ENCODE results near the gene CCDC57.

The CCDC57 gene

DNA sequence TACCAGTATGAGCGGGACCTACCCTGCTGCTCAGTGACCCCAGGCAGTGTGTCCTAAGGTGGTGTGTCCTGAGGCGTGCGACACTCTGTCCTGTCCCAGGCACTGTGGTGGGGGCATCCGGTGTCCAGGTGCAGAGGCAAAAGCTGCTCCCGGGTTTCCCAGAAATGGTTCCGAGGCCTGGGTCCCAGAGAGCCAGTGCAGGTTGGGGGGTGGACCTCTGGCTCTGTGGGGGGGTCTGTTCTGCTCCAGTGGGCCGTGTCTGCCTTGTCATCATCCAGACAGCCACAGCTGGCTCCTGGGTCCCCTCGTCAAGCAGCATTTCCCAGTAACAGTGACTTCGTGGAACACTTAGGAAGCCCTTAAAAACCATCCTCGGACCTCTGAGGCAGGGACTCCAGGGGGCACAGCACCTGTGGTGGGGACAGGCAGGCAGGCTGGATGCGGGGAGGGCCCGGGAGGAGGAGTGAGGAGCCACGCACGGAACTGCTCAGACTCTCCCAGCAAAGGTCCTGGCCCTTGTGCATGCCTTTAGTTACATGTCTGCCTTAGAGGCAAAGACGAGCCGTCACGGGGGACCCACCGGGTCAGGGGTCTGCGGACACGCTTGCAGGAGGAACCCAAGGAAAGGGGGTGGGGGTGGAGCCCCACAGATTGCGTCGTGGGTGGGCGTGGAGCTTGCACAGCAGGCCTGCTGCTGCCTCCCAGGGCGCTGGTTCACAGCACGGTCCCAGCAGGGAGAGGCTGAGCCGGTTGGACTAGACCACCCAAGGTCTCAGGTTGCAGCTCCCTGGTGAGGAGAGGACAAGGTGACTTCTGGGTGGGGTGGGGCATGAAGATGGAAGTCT is 21.8 kb upstream of the CCDC57 start:
- DNase-seq = no peak

DNA sequence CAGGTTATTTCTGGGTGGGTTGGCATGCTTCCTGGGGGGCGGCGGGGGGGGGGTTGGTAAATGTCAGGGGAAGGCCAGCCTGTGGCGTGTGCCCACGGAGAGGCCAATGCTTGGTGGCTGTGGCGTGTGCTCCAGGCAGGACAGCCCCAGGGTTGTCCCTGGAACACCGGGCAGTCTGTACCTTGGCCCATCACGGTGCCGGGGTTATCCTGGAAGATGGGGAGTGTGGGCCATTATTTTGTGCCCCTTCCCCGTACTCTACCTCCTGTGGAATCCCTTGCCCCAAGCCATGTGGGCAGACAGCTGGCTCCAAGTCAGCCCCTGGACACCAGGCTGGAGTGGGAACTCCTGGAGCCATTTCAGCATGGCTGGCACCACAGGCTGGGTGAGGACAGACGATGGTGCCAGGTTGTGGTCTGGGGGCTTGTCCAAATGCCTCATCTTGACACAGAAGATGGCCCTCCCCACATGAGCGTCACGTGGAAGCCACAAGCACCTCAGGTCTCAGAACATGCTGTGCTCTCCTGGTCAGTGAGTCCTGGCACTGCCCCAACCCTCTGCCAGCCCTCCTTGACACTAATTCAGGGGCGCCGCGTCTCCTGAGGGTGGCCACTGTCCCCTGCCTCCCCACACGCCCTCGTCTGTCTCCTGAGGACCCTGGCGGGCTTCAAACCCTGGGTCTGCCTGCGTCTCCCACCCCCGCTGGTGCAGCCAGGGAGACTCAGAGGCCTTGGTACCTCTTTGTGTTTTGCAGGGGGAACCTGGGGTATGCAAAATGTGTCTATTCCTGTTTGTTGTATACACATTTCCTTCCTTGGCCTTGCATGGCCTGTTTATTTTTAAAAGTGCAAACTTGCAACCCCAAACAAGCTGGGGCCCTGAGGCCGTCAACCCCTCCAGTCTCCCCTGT is 20.5 kb upstream of the CCDC57 start:
- DNase-seq = no peak

DNA sequence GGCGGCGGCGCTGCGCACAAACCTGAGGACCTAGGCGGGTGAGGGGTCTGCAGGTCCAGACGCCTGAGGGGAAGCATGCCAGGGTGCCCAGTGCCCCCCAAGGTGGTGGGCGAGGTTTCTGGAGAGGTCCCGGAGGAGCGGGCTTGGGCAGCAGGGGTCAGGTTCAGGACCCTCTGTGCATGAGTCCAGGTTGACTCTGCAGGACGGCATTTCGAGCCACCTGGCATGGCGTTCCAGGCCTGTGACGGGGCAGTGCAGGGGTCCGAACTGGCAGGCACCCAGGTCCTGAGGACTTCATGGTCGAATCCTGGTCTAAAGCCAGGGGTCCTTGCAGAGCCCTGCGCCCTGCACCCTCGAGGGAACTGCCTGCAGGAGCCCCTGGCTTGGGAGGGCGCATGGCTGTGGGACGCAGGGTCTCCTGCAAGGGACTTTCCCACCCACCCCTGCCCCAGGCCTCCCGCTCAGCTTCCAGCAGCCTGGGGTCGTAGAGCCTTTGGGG is 19.7 kb upstream of the CCDC57 start:
- DNase-seq = no peak

DNA sequence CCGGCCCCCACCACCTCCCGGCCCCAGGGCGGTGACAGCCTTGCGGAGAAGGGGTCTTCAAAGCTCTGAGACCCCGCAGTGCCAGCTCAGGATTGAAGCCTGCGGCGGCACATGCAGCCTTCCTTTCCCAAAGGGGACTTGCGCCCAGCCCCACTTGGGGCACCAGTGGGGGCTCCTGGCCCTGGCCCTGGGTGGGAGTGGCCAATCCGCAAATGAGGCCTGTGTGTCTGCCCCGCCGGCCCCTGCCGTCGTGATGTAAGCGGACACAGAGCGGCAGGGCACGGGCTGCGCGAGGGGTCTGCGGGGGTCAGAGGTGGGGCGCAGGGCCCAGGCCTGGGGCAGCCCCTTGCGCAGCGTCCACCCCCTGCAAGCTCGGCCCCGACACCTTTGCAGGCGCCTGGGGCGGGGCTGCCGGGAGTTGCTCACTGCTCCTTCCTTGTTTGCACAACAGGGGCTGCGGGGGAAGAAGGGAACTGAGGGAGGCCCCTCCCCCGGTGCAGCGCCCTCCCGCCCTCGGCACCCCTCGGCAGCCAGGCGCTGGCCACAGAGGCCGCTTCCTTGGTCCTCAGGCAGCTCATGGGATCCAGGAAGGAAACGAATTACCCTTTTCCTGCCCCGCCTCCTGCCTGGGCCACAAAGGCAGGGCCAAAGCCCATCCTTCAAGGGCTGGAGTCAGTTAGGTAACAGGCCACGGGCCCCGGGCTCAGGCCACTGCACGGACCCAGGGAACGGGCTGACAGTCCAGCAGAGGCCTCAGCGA is 19.1 kb upstream of the CCDC57 start:
- DNase-seq = peak in 1 of 5 experiments; percentile 45

DNA sequence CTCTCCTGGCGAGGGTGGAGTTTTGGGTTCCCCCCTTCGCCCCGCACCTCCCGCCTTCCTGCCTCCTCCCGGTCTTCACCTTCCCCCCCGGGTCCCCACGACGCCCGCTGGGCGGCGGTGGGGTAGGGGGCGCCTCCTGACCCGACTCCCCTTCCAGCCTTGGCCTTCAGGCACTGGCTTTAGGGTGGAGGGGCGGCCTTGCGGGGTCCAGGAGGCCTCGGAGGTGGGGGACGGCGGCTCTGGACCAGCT is 18.6 kb upstream of the CCDC57 start:
- no peak for DNase-seq

DNA sequence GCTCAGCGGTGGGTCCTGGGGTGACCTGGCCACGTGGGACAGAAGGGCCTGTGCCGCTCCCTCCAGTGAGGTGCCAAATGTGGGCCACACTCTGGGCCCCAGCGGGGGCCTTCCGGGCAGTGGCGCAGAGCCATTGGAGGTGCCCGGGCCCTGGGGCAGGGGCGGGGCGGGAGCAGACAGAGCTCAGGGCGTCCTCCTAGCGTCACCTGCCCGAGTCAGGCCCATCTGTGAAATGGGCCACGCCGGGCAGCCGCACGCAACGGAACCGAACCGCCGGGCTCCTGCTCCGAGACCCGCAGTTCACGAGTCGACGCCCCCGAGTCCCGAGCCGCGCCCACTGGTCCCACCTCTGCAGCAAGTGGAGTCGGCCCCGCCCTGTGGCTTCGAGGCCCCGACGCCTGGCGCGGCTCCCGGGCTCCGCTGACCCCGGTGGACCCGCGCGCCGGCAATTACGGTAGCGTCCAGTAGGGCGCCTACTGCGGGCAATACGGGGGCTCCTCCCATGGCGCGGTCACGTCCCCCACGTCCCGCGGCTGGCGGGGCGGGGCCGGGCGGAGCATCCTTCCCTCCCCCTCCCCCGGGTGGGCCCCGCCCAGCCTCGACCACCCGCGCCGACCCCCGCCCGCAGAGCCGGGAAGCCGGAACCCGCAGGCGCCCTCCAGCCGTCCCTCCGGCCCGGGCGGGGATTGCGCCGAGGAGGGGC is 18.1 kb upstream of the CCDC57 start:
- DNase-seq = peak in 3 of 5 experiments; percentile 43 to 72 (median 69)

DNA sequence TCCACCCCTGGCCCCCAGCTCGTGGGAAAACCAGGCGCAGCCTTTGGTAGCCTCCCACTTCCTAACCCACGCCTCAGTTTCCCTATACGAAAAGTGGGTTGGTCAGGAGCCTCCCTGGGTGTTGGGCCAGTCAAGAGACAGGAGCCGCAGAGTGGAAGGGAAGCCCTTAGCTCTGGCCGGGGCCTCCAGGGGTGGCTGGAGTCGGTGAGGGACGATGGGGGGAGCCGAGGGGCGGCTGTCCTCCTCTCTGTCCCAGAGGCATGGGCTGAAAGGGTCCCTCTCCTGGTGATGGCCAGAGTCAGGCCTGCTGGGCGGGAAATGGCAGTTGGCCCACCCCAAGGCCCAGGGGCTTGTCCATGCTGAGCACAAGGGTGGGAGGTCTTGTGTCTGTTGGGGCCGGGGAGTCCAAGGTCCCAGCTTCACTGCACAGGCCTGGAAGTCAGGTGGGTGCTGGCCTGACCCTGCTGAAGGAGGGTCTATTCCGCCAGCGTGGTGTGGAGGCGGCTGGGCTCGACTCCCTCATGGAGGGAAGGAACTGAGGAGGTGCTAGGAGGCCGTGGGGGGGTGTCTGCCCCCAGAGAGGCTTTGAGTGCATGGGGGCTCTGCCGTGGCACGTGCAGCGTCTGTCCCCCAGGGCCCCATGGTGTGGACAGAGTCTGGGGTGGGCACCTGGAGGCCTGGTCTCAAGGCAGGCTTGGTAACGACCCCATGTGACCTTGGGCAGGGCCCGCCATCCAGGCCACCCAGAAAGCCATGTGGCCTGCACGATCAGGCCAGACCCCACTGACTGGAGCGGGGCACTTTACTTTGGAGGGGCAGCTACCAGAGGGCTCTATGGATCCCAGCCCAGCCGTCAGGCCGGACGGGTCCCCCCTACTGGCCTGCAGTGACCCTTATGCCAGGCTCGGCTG is 17.3 kb upstream of the CCDC57 start:
- no peak for DNase-seq

DNA sequence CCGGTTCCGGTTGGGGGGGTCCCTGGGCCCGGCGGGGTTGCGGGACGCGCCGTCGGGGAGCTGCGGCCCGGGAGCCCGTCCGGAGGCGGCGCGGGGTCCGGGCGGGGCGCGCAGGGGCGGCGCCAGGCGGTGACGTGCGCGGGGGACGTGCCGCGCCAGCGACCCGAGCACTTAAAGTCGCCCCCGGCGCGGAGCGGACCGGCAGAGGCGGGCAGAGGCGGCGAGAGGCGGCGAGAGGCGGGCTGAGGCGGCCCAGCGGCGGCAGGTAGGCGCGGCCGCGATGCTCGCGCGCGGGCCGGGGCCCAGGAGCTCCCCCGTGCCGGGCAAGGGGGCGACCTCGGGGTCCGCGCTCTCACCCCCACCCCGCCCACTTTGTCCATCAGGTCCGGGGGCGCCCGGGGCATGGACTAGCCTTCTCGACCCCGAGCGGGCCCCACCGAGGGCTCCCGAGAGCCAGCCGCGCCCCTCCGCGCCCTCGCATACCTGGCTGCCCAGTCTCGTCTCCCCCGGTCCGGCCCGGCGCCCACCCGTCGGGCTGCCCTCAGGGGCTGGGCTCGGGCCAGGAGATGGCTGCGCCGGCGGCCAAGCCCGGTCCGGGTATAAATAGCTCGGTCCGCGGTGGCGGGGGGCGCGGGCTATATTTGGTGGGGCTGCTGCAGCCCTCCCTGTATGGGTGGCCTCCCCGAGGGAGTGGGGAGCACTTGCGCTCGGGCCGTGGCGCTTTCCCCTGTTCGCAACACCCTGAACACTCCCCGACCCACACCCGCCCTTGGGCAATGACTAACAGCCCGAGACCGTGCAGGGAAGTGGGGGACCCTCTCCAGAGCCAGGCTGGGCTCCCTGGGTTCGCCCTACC is 16.4 kb upstream of the CCDC57 start, which contains the start of gene SLC16A3:
Gene SLC16A3, plus strand, starts transcription at position 201 of the 856 bp plus-strand sequence. CDS start 6,967 bp downstream, outside the sequence.
- peak in 4 of 5 experiments; percentile 42 to 87 (median 66) for DNase-seq

DNA sequence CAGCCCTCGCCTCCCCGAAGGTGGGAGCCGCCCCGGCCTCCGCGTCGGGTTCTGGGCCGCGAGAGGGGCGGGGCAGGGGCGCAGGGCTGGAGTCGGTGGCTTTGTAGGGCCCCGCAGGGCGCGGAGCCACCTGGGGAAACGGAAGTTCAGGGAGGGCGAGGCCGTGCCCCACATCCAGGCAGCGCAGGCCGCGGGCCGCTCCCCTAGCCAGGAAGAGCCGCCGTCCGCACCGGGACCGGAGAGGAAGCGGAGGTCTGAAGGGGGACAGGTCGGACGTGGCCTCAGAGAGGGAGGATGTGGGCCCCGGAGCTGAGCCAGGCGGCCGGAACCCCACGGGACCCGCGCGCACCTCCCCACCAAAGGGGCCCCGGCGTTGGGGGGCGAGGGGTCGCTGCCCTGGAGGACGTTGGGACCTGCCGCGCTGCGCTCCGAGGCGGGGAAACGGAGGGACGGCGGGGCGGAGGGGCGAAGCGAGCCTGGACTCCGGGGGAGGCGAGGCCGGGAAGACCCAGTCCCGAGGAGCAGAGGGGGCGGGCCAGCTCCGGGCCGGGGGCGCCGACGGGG is 15.7 kb upstream of the CCDC57 start:
- DNase-seq = peak; percentile 22 to 85 (median 39)

DNA sequence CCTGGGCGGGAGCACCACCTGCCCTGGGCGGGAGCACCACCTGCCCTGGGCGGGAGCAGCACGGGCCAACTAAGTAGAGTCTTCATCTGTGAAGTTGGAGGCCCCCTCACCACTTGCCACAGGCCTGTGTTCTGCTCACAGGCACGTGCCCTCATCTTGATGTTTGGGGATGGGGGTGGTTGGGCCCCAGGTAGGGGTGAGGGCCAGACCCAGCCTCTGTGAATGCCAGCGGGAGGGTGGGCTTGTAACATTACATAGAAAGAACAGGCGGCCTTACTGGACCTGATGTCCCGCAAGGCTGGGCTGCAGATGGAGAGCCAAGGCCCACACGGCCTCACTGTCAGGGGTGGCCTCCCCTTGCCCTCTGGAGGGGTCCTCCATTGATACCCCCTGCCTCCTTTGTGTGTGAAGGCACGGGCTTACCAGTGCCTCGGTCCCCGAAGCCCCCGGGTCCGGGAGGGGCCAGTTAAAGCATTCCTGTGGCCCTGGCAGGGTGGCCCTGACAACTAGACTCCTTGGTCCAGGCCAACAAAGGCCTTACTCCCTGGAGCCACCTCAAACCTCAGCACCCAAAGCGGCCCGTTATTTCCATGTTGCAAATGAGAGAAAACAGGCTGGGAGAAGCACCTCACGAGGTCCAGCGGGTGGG is 15.1 kb upstream of the CCDC57 start:
- no peak for DNase-seq

DNA sequence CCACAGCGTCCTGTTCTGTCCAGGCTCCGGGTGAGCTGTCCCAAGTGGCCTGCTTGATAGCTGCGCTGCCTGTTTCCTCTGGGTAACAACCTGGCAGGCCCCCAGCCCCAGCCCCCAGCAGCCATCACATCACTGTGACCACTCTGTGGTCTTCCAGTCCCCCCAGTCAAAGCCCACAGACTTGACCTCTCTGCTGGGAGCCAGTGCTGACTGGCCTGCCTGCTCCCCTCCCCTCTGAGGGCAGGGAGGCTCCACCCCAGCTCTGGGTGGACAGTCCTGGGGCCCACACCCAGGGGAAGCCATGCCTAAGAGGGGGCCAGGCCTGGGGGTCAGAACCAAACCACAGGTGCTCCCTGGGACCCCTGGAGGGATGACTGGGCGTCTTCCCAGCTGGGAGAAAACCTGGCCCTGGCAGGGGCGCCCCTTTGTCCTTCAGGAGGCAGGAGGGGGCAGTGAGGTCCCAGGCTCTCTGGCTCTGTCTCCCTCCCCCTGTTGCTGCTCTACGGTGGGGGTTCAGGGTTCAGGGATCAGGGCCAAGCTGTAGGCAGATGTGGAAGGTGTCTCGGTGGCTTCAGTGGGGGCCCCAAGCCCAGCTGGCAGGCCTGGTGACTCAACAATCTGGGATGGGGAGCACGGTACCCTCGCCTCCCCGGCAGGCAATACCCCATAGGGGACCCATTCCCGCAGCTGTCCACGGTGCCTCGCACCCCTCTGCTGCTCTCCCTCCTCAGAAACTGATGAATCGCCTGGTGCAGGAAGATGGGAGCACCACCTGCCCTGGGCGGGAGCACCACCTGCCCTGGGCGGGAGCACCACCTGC is 14.4 kb upstream of the CCDC57 start:
- DNase-seq = no peak

DNA sequence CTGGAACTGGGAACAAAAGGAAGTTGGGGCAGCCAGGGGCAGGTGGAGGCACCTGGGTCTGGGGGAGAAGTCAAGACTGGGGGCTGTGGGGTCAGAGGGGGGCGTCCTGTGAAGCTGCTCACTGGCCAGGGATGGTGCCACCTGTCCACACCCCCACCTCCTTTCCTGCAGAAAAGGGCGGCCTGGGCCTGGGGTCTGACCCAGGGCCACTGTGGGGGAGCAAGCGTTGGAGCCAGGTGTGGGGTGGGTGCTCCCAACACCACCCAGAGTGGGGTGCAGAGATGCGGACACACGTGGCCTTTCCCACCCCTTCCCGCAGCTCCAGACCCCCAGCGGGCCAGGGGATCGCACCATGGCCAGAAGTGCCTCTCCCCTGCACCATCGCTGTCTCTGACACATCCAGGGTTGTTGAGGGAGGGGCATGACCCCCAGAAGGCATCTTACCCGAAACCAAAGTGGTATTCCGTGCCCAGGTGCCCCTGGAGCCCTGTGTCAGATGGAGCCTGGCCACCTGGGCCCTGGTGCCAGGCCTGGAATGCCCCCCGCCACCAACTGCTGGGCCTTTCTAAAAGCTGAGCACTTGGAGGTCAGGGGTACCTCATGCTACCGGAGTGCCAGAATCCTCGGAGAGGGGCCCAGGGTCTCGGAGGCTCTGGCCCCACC is 13.6 kb upstream of the CCDC57 start:
- no peak for DNase-seq

DNA sequence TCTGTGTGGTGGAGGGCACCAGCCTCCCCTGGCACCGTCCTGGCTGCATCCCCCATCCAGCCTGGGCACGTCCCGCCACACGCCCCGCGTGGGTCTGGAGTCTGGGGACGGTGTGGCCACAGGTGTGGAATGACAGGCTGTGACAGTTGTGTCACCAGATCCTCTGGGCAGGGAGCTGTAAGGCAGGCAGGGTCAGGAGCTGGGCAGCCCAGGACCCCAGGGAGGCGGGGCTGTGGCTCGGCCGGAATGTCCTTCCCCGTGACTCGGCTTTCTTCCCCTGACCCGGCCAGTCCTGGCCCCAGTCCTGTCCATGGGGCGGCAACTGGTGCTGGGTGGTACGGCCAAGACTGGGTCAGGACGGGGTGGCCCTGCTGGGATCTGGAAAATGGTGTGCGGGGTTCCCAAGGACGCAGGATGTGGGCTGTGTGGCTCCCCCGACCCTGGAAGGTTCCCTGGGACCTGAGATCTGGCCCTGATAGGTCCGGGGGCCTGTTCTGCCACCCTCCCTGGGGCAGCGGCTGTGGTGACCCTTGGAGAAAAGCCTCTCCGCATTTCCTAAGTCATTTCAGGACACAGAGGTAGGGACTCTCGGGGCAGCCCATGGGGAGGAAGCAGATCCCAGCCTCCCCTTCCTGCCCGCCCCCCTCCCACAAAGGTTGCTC is 12.9 kb upstream of the CCDC57 start:
- DNase-seq = no peak

DNA sequence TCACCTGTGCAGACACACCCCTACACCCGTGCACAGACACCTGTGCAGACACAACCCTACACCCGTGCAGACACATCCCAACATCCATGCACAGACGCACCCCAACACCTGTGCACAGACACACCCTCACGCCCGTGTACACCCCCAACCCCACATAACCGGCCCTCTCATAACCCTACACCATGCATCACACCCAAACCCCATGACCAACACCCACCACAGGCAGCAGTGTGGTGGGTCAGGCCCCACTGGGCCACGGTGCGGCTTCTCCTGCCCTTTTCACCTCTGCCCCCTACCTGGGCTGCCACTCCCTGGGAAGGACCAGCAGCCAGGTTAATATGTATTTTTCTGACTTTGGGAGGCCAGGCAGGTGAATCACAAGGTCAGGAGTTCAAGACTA is 12.0 kb upstream of the CCDC57 start:
- no peak for DNase-seq

DNA sequence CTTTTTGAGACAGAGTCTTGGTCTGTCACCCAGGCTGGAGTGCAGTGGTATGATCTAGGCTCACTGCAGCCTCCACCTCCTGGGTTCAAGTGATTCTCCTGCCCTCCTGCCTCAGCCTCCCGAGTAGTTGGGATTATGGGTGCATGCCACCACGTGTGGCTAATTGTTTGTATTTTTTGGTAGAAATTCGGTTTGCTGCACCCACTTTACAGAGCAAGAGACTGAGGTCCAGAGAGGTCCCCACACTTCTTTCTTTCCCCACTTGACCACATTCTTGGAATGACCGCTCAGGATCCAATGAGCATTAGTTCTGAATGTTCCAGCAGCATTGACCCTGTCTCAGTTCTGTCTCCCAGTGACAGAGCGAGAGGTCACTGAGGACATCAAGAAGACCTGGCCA is 10.9 kb upstream of the CCDC57 start:
- DNase-seq = no peak

DNA sequence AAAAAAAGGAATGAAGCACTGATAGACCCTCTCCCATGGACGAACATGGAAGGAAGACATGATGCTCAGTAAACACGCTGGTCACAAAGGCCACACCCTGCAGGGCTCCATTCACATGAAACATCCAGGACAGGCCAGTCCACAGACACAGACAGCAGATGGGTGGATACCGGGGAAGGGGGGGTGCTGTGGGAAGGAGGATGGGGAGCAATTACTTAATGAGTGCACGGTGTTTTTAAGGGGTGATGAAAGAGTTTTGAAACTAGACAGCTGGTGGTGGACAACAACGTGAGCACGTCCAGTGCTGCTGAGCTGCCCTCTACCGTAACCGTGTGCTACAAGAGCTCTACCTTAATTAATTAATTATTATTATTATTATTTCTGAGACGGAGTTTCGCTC is 10.2 kb upstream of the CCDC57 start:
- DNase-seq = no peak

DNA sequence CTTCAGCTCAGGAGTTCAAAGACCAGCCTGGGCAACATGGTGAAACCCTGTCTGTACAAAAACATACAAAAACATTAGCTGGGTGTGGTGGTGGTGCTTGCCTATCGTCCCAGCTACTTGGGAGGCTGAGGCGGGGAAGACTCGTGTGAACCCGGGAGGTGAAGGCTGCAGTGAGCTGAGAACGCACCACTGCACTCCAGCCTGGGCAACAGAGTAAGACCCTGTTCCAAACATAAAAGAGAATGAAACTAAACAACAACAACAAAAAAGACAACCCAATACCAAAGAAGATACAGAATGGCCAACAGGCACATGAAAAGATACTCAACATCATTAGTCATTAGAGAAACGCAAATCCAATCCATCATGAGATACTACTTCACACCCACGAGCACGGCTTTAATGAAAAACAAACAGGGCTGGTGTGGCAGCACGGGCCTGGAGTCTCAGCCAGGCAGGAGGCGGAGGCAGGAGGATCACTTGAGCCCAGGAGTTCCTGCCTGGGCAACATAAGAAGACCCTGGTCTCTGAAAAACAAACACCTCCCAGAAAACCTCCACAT is 8.8 kb upstream of the CCDC57 start:
- DNase-seq = no peak

Data from T-helper 2 cell (primary cell).